Right forelimb (tissue), 1 donor: ENCODE results near the gene CASR.

Source experiments
- DNase-seq: peaks from one replicate; pipeline ENCODE4 v3.0.0-alpha.2; 2018

CASR gene

GRCh38 chr3:122310361-122310760 is 126.9 kb downstream of the CASR start:
- DNase-seq, result no peak

- DNase-seq, result no peak
These were observed 129.4 kb downstream of the CASR start for GRCh38 chr3:122312826-122313225.

- no peak for DNase-seq
These were observed 129.8 kb downstream of the CASR start for GRCh38 chr3:122313281-122313680.

- no peak for DNase-seq
These were observed 130.9 kb downstream of the CASR start for GRCh38 chr3:122314228-122314876.

- DNase-seq, result no peak
These were observed 132.2 kb downstream of the CASR start for GRCh38 chr3:122315619-122316018.

- DNase-seq, result no peak
These were observed 132.9 kb downstream of the CASR start for GRCh38 chr3:122316368-122316767.

- DNase-seq, result no peak
These were observed 135.2 kb downstream of the CASR start for GRCh38 chr3:122318620-122319019.

- DNase-seq, result no peak
These were observed 138.9 kb downstream of the CASR start for GRCh38 chr3:122322095-122323075.

- no peak for DNase-seq
These were observed 141.4 kb downstream of the CASR start, which contains the start of gene CSTA for GRCh38 chr3:122324871-122325323. TSS of gene CSTA (plus strand) at chr3:122325248. CDS start at chr3:122325293, 45 bp downstream.

- DNase-seq, result no peak
These were observed 142.3 kb downstream of the CASR start for GRCh38 chr3:122325769-122326168.

GRCh38 chr3:122331886-122332285 is 148.4 kb downstream of the CASR start:
- no peak for DNase-seq

GRCh38 chr3:122332551-122332950 is 149.1 kb downstream of the CASR start:
- DNase-seq, result no peak
